ENCODE measurements around the gene TENM3. TPM values are rescaled to one million over a fixed set of nuclear protein-coding genes. Genes with fewer than 3 reads are reported as not detected.

The TENM3 gene
- total and polyA plus RNA-seq, 2 experiments from 2014 or later = 16.1 to 70.9 TPM

- WGBS (ENCODE audit: low lambda C conversion rate, missing lambda C conversion rate) = 83% methylated on average over 3 of the region's 3 CpGs
- no peak for TF ChIP-seq EZH2phosphoT487 (IDR thresholded peaks at IDR 0.05; ENCODE audit: low read depth, severe bottlenecking, unreplicated experiment)
- Histone ChIP-seq H3K9me2 (replicated peaks; ENCODE audit: insufficient read depth) (no peaks in the 10 kb centered on the region), H3K9me3 (ENCODE audit: low read depth) (no peaks in the 10 kb centered on the region), H3K4me3 (no peak overlapping the region), H4K20me1 (ENCODE audit: insufficient read depth, poor library complexity, severe bottlenecking) (no peaks in the 10 kb centered on the region), H3K79me2 (no peaks in the 10 kb centered on the region), H3K4me2 (no peak overlapping the region), H3K4me1 (ENCODE audit: insufficient read depth) (no peaks in the 10 kb centered on the region), H3K27ac (no peak overlapping the region), H2AFZ (no peak overlapping the region), H3K36me3 (replicated peaks; ENCODE audit: insufficient read depth, low read depth) (no peaks in the 10 kb centered on the region), H3K27me3 (no peaks in the 10 kb centered on the region)
- DNase-seq (ENCODE audit: low spot score) = no peak
Observed at GRCh38 chr4:182248295-182248694, 5.1 kb downstream of the TENM3 start.

- Histone ChIP-seq H3K9me2 (replicated peaks; ENCODE audit: insufficient read depth) (no peaks in the 10 kb centered on the region), H3K27me3 (no peaks in the 10 kb centered on the region), H3K4me2 (no peak overlapping the region), H3K4me1 (ENCODE audit: insufficient read depth) (peaks cover 6% of the 10 kb centered on the region), H2AFZ (no peak overlapping the region), H3K36me3 (replicated peaks; ENCODE audit: insufficient read depth, low read depth) (no peaks in the 10 kb centered on the region), H4K20me1 (ENCODE audit: insufficient read depth, poor library complexity, severe bottlenecking) (no peaks in the 10 kb centered on the region), H3K9me3 (ENCODE audit: low read depth) (no peaks in the 10 kb centered on the region), H3K4me3 (no peak overlapping the region), H3K27ac (no peak overlapping the region), H3K79me2 (no peaks in the 10 kb centered on the region)
- TF ChIP-seq CTCF (IDR thresholded peaks at IDR 0.05; ENCODE audit: poor library complexity) = no peak
- TF ChIP-seq EZH2phosphoT487 (IDR thresholded peaks at IDR 0.05; ENCODE audit: low read depth, severe bottlenecking, unreplicated experiment) = no peak
- TF ChIP-seq EZH2 (IDR thresholded peaks at IDR 0.05; ENCODE audit: borderline replicate concordance) = no peak
- DNase-seq (ENCODE audit: low spot score) = no peak
- 96% methylated on average over 6 of the region's 6 CpGs for WGBS (ENCODE audit: low lambda C conversion rate, missing lambda C conversion rate)
Observed at GRCh38 chr4:182250446-182250845, 7.2 kb downstream of the TENM3 start.

- 99% methylated on average over 8 of the region's 8 CpGs for WGBS (ENCODE audit: low lambda C conversion rate, missing lambda C conversion rate)
- no peak for DNase-seq (ENCODE audit: low spot score)
- Histone ChIP-seq H3K4me2 (no peak overlapping the region), H3K27me3 (no peaks in the 10 kb centered on the region), H3K27ac (no peak overlapping the region), H2AFZ (no peak overlapping the region), H3K36me3 (replicated peaks; ENCODE audit: insufficient read depth, low read depth) (no peaks in the 10 kb centered on the region), H3K9me2 (replicated peaks; ENCODE audit: insufficient read depth) (no peaks in the 10 kb centered on the region), H3K4me1 (ENCODE audit: insufficient read depth) (peaks cover 6% of the 10 kb centered on the region), H3K9me3 (ENCODE audit: low read depth) (no peaks in the 10 kb centered on the region), H4K20me1 (ENCODE audit: insufficient read depth, poor library complexity, severe bottlenecking) (no peaks in the 10 kb centered on the region), H3K4me3 (no peak overlapping the region), H3K79me2 (no peaks in the 10 kb centered on the region)
- no peak for TF ChIP-seq EZH2 (IDR thresholded peaks at IDR 0.05; ENCODE audit: borderline replicate concordance)
- no peak for TF ChIP-seq CTCF (IDR thresholded peaks at IDR 0.05; ENCODE audit: poor library complexity)
- TF ChIP-seq EZH2phosphoT487 (IDR thresholded peaks at IDR 0.05; ENCODE audit: low read depth, severe bottlenecking, unreplicated experiment) = no peak
Observed at GRCh38 chr4:182251116-182251515, 7.9 kb downstream of the TENM3 start.

- TF ChIP-seq EZH2 (IDR thresholded peaks at IDR 0.05; ENCODE audit: borderline replicate concordance) = no peak
- Histone ChIP-seq H3K36me3 (replicated peaks; ENCODE audit: insufficient read depth, low read depth) (no peaks in the 10 kb centered on the region), H3K27ac (no peak overlapping the region), H2AFZ (no peak overlapping the region), H3K79me2 (no peaks in the 10 kb centered on the region), H3K4me1 (ENCODE audit: insufficient read depth) (peaks cover 6% of the 10 kb centered on the region), H3K9me2 (replicated peaks; ENCODE audit: insufficient read depth) (no peaks in the 10 kb centered on the region), H3K9me3 (ENCODE audit: low read depth) (no peaks in the 10 kb centered on the region), H3K4me3 (no peak overlapping the region), H3K4me2 (no peak overlapping the region), H4K20me1 (ENCODE audit: insufficient read depth, poor library complexity, severe bottlenecking) (no peaks in the 10 kb centered on the region), H3K27me3 (no peaks in the 10 kb centered on the region)
- WGBS (ENCODE audit: low lambda C conversion rate, missing lambda C conversion rate) = 89% methylated on average over 4 of the region's 4 CpGs
- DNase-seq (ENCODE audit: low spot score) = no peak
Observed at GRCh38 chr4:182252220-182252619, 9.0 kb downstream of the TENM3 start.

All from hepatocyte (in vitro differentiated cells).